Endodermal cell (in vitro differentiated cells): ENCODE data around the gene MRAS. TPM values are rescaled to one million over a fixed set of nuclear protein-coding genes. Genes with fewer than 3 reads are reported as not detected.

ENCODE experiments used
- DNase-seq: peaks from one replicate; pipeline ENCODE4 v3.0.0-alpha.2; 2017
- H3K27ac ChIP-seq: 2 replicates; pipeline ENCODE4 v1.5.1; 2013; ENCODE audit warnings: mild to moderate bottlenecking, low read depth, low read length, moderate library complexity
- H3K27me3 ChIP-seq: 2 replicates; pipeline ENCODE4 v1.6.1; 2013; ENCODE audit warnings: mild to moderate bottlenecking, low read length, moderate library complexity; ENCODE audit not compliant: insufficient read depth, control insufficient read depth, poor library complexity, severe bottlenecking
- H3K36me3 ChIP-seq: 2 replicates; pipeline ENCODE4 v1.7.0; 2013; ENCODE audit warnings: mild to moderate bottlenecking, low read length, moderate library complexity; ENCODE audit not compliant: control insufficient read depth, insufficient read depth
- H3K4me1 ChIP-seq: one replicate; pipeline ENCODE4 v1.7.0; 2013; ENCODE audit warnings: low read length; ENCODE audit not compliant: control insufficient read depth, insufficient read depth
- H3K4me3 ChIP-seq: 2 replicates; pipeline ENCODE4 v1.5.1; 2013; ENCODE audit warnings: mild to moderate bottlenecking, low read length, moderate library complexity
- H3K9ac ChIP-seq: 2 replicates; pipeline ENCODE4 v1.6.1; 2013; ENCODE audit warnings: mild to moderate bottlenecking, low read length, moderate library complexity; ENCODE audit not compliant: poor library complexity, severe bottlenecking; ENCODE audit errors: extremely low read depth
- H3K9me3 ChIP-seq: 2 replicates; pipeline ENCODE4 v1.6.1; 2013; ENCODE audit warnings: mild to moderate bottlenecking, low read length, moderate library complexity; ENCODE audit not compliant: control insufficient read depth
- H3K27ac Mint-ChIP-seq: 2 replicates; pipeline ENCODE4 v1.8.0; 2020; ENCODE audit warnings: mixed read lengths
- H3K27me3 Mint-ChIP-seq: 2 replicates; pipeline ENCODE4 v1.8.0; 2021; ENCODE audit warnings: mild to moderate bottlenecking, mixed read lengths; ENCODE audit not compliant: insufficient read depth
- H3K36me3 Mint-ChIP-seq: 2 replicates; pipeline ENCODE4 v1.8.0; 2020; ENCODE audit warnings: low read depth, mixed read lengths
- H3K4me1 Mint-ChIP-seq: 2 replicates; pipeline ENCODE4 v1.8.0; 2020; ENCODE audit warnings: mixed read lengths
- H3K4me3 Mint-ChIP-seq: 2 replicates; pipeline ENCODE4 v1.8.0; 2020; ENCODE audit warnings: mild to moderate bottlenecking, moderate library complexity, mixed read lengths
- H3K9me3 Mint-ChIP-seq: 2 replicates; pipeline ENCODE4 v1.8.0; 2020; ENCODE audit warnings: mild to moderate bottlenecking, mixed read lengths
- CTCF ChIP-seq: fragments of 200-600 bp; sonication (generic); conservative IDR thresholded peaks from 2 replicates; pipeline ENCODE4 v1.5.0; 2021; ENCODE audit warnings: antibody characterized with exemption, mild to moderate bottlenecking
- WGBS, 2 experiments: methylation state at CpG; one replicate each; pipeline versions ENCODE4 v1.1.5 to v1.1.7; 2013; ENCODE audit warnings: missing lambda C conversion rate in 2 of 2, mixed read lengths in 1 of 2; ENCODE audit not compliant: insufficient coverage in 1 of 2, insufficient read length in 1 of 2; 5-methylcytosine and 5-hydroxymethylcytosine counted together
- total RNA-seq, 2 donors: library from RNA; stranded (reverse); fragmentation: NEBNext Ultra II Directional in 1 of 2; extraction: Animal tissue kit (Norgen Biotek cat#: 25700) in 1 of 2; gene quantifications; 2 replicates in 1 of 2; 3 replicates in 1 of 2; pipeline ENCODE4 v1.2.1, GENCODE V29; 2021

Gene MRAS
- total RNA-seq, 2 donors from 2014 or later: 12.8 to 16.1 TPM

GRCh38 chr3:138435840-138436239, 87.5 kb downstream of the MRAS start:
- H3K27me3 ChIP-seq: peaks cover 49% of the 10 kb centered on the region
- H3K27ac Mint-ChIP-seq: no peak overlapping the region
- TF ChIP-seq CTCF: no peak
- no peak overlapping the region for H3K9ac ChIP-seq
- WGBS, 2 experiments: 79 to 90% methylated on average over 3 to 8 of the region's 8 CpGs
- H3K36me3 Mint-ChIP-seq: no peaks in the 10 kb centered on the region
- DNase-seq: no peak
- H3K36me3 ChIP-seq: no peaks in the 10 kb centered on the region
- peaks cover 8% of the 10 kb centered on the region for H3K4me1 Mint-ChIP-seq
- peaks cover 10% of the 10 kb centered on the region for H3K9me3 Mint-ChIP-seq
- peaks cover 54% of the 10 kb centered on the region for H3K27me3 Mint-ChIP-seq
- H3K27ac ChIP-seq: no peak overlapping the region
- H3K4me1 ChIP-seq: no peaks in the 10 kb centered on the region
- peaks cover 7% of the 10 kb centered on the region for H3K9me3 ChIP-seq
- peak overlapping the region; percentile 79 for H3K4me3 ChIP-seq
- H3K4me3 Mint-ChIP-seq: peak overlapping the region; percentile 60

- peaks cover 7% of the 10 kb centered on the region for H3K9me3 ChIP-seq
- H3K4me1 ChIP-seq: no peaks in the 10 kb centered on the region
- peak; percentile 56 for DNase-seq
- peaks cover 19% of the 10 kb centered on the region for H3K4me1 Mint-ChIP-seq
- no peak overlapping the region for H3K27ac ChIP-seq
- 87 to 90% methylated on average over 3 to 6 of the region's 6 CpGs for WGBS, 2 experiments
- H3K4me3 ChIP-seq: no peak overlapping the region
- no peaks in the 10 kb centered on the region for H3K36me3 ChIP-seq
- H3K9ac ChIP-seq: no peak overlapping the region
- H3K27me3 Mint-ChIP-seq: peaks cover 45% of the 10 kb centered on the region
- H3K9me3 Mint-ChIP-seq: peaks cover 8% of the 10 kb centered on the region
- no peak overlapping the region for H3K4me3 Mint-ChIP-seq
- H3K27ac Mint-ChIP-seq: no peak overlapping the region
- TF ChIP-seq CTCF: peak; percentile 27
- no peaks in the 10 kb centered on the region for H3K36me3 Mint-ChIP-seq
- H3K27me3 ChIP-seq: peaks cover 49% of the 10 kb centered on the region
Observed at GRCh38 chr3:138437281-138437680, 88.9 kb downstream of the MRAS start.

- peaks cover 35% of the 10 kb centered on the region for H3K4me1 Mint-ChIP-seq
- WGBS, 2 experiments: 91% methylated on average over 9 to 11 of the region's 11 CpGs
- peaks cover 4% of the 10 kb centered on the region for H3K9me3 Mint-ChIP-seq
- no peak overlapping the region for H3K4me3 Mint-ChIP-seq
- Histone ChIP-seq H3K36me3 (no peaks in the 10 kb centered on the region), H3K9ac (no peak overlapping the region), H3K9me3 (peaks cover 3% of the 10 kb centered on the region), H3K4me3 (no peak overlapping the region), H3K27me3 (peaks cover 34% of the 10 kb centered on the region), H3K27ac (no peak overlapping the region), H3K4me1 (peaks cover 7% of the 10 kb centered on the region)
- no peaks in the 10 kb centered on the region for H3K36me3 Mint-ChIP-seq
- DNase-seq: peak; percentile 39
- no peak overlapping the region for H3K27ac Mint-ChIP-seq
- peaks cover 30% of the 10 kb centered on the region for H3K27me3 Mint-ChIP-seq
- no peak for TF ChIP-seq CTCF
Observed at GRCh38 chr3:138438896-138439295, 90.5 kb downstream of the MRAS start.
